ENCODE results near the gene ZBTB17. TPM values are rescaled to one million over a fixed set of nuclear protein-coding genes. Genes with fewer than 3 reads are reported as not detected.
"Not testable (repeated sequence)": the region's sequence is repeated elsewhere in the genome, so short reads cannot be mapped to it uniquely, and the experiment has no call there.

Gene ZBTB17
- total and polyA plus RNA-seq, 4 donors, result 16.7 to 50.8 (median 39.0) TPM

GRCh38 chr1:15991427-15992186, 15.7 kb upstream of the ZBTB17 start:
- Histone ChIP-seq H3K36me3 (ENCODE audit: control insufficient read depth, insufficient read depth, low read length) (no peaks in the 10 kb centered on the region), H3K4me3 (ENCODE audit: low read depth, low read length) (no peak overlapping the region), H3K27ac (ENCODE audit: low read depth, low read length) (no peak overlapping the region), H3K9me3 (ENCODE audit: control insufficient read depth, insufficient read depth, low read length) (no peaks in the 10 kb centered on the region), H3K27me3 (ENCODE audit: control insufficient read depth, insufficient read depth, low read length) (no peaks in the 10 kb centered on the region), H3K4me1 (ENCODE audit: control insufficient read depth, insufficient read depth, low read length) (no peaks in the 10 kb centered on the region)
- no peak for DNase-seq (ENCODE audit: low read depth in 4 of 6, low spot score in 6 of 6)
- WGBS (ENCODE audit: insufficient coverage), result 96% methylated on average over 9 of the region's 11 CpGs

GRCh38 chr1:15989776-15990175, 13.9 kb upstream of the ZBTB17 start:
- no peaks in the 10 kb centered on the region for H3K27me3 ChIP-seq (ENCODE audit: control insufficient read depth, insufficient read depth, low read length)
- no peaks in the 10 kb centered on the region for H3K36me3 ChIP-seq (ENCODE audit: control insufficient read depth, insufficient read depth, low read length)
- no peak overlapping the region for H3K27ac ChIP-seq (ENCODE audit: low read depth, low read length)
- H3K4me1 ChIP-seq (ENCODE audit: control insufficient read depth, insufficient read depth, low read length), result no peaks in the 10 kb centered on the region
- 76% methylated on average over 9 of the region's 9 CpGs for WGBS (ENCODE audit: insufficient coverage)
- no peak for DNase-seq (ENCODE audit: low read depth in 4 of 6, low spot score in 6 of 6)
- H3K4me3 ChIP-seq (ENCODE audit: low read depth, low read length), result no peak overlapping the region
- H3K9me3 ChIP-seq (ENCODE audit: control insufficient read depth, insufficient read depth, low read length), result no peaks in the 10 kb centered on the region

DNA sequence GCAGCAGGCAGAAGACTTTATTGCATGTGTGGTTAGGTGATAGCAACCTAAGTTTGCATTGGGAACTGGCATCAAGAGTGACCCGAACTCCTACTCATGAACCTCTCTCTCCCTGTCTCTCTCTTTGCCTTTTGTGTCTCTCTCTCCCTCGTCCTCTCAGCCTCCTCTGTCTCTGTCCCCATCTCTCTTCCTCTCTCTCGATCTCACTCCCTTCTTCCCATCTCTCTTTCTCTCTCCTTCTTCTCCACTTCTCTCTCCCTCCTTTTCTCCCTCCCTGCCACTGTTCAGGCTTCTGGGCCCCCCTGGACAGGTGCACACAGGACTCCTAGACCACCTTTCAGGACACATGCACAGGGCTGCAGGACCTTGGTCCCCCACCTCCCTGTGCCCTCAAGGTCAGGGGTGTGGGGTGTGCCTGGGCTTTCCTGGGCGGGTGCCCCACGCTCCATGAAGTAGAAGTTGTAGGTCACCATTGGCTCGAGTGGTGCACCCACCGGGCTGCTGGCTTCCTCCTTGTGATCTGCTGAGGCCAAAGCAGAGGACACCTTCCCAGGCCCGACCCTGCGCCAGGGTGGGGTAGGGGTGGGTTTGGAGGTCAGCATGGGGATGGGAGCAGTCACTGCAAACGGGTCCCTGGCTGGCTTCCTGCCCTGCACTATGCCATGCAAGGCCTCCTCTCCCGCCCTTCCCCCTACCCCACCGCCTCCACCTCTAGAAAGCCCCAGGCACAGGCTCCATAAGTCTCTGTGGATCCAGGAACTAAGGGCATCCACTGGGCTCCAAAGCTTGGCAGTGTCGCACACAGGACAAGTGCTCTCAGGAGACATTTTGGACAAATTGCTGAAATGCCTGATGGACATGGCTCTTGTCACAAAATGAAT, 13.2 kb upstream of the ZBTB17 start:
- 89% methylated on average over 13 of the region's 13 CpGs for WGBS (ENCODE audit: insufficient coverage)
- Histone ChIP-seq H3K9me3 (ENCODE audit: control insufficient read depth, insufficient read depth, low read length) (no peaks in the 10 kb centered on the region), H3K36me3 (ENCODE audit: control insufficient read depth, insufficient read depth, low read length) (no peaks in the 10 kb centered on the region), H3K27me3 (ENCODE audit: control insufficient read depth, insufficient read depth, low read length) (no peaks in the 10 kb centered on the region), H3K4me3 (ENCODE audit: low read depth, low read length) (no peak overlapping the region), H3K4me1 (ENCODE audit: control insufficient read depth, insufficient read depth, low read length) (no peaks in the 10 kb centered on the region), H3K27ac (ENCODE audit: low read depth, low read length) (no peak overlapping the region)
- no peak for DNase-seq (ENCODE audit: low read depth in 4 of 6, low spot score in 6 of 6)

- H3K9me3 ChIP-seq (ENCODE audit: control insufficient read depth, insufficient read depth, low read length), result no peaks in the 10 kb centered on the region
- WGBS (ENCODE audit: insufficient coverage), result 67% methylated on average over 4 of the region's 5 CpGs
- no peak overlapping the region for H3K4me3 ChIP-seq (ENCODE audit: low read depth, low read length)
- H3K4me1 ChIP-seq (ENCODE audit: control insufficient read depth, insufficient read depth, low read length), result no peaks in the 10 kb centered on the region
- no peak overlapping the region for H3K27ac ChIP-seq (ENCODE audit: low read depth, low read length)
- no peaks in the 10 kb centered on the region for H3K36me3 ChIP-seq (ENCODE audit: control insufficient read depth, insufficient read depth, low read length)
- no peaks in the 10 kb centered on the region for H3K27me3 ChIP-seq (ENCODE audit: control insufficient read depth, insufficient read depth, low read length)
- no peak for DNase-seq (ENCODE audit: low read depth in 4 of 6, low spot score in 6 of 6)
Measured at GRCh38 chr1:15985611-15986297, 9.9 kb upstream of the ZBTB17 start.

- Histone ChIP-seq H3K4me1 (ENCODE audit: control insufficient read depth, insufficient read depth, low read length) (no peaks in the 10 kb centered on the region), H3K36me3 (ENCODE audit: control insufficient read depth, insufficient read depth, low read length) (no peaks in the 10 kb centered on the region), H3K27ac (ENCODE audit: low read depth, low read length) (no peak overlapping the region), H3K4me3 (ENCODE audit: low read depth, low read length) (no peak overlapping the region), H3K27me3 (ENCODE audit: control insufficient read depth, insufficient read depth, low read length) (no peaks in the 10 kb centered on the region), H3K9me3 (ENCODE audit: control insufficient read depth, insufficient read depth, low read length) (no peaks in the 10 kb centered on the region)
- WGBS (ENCODE audit: insufficient coverage), result 30% methylated on average over 1 of the region's 1 CpG
- no peak for DNase-seq (ENCODE audit: low read depth in 4 of 6, low spot score in 6 of 6)
Measured at GRCh38 chr1:15983275-15983674, 7.4 kb upstream of the ZBTB17 start.

GRCh38 chr1:15981679-15982078, 5.8 kb upstream of the ZBTB17 start:
- no peaks in the 10 kb centered on the region for H3K36me3 ChIP-seq (ENCODE audit: control insufficient read depth, insufficient read depth, low read length)
- H3K27ac ChIP-seq (ENCODE audit: low read depth, low read length), result no peak overlapping the region
- H3K27me3 ChIP-seq (ENCODE audit: control insufficient read depth, insufficient read depth, low read length), result no peaks in the 10 kb centered on the region
- no peaks in the 10 kb centered on the region for H3K4me1 ChIP-seq (ENCODE audit: control insufficient read depth, insufficient read depth, low read length)
- no peak for DNase-seq (ENCODE audit: low read depth in 4 of 6, low spot score in 6 of 6)
- no CpG with 5 or more reads among the region's 3 CpGs for WGBS (ENCODE audit: insufficient coverage)
- no peaks in the 10 kb centered on the region for H3K9me3 ChIP-seq (ENCODE audit: control insufficient read depth, insufficient read depth, low read length)
- no peak overlapping the region for H3K4me3 ChIP-seq (ENCODE audit: low read depth, low read length)

- not testable (repeated sequence) for H3K9me3 ChIP-seq (ENCODE audit: control insufficient read depth, insufficient read depth, low read length); DNase-seq (ENCODE audit: low read depth in 4 of 6, low spot score in 6 of 6); H3K27me3 ChIP-seq (ENCODE audit: control insufficient read depth, insufficient read depth, low read length); H3K4me1 ChIP-seq (ENCODE audit: control insufficient read depth, insufficient read depth, low read length); H3K27ac ChIP-seq (ENCODE audit: low read depth, low read length); H3K4me3 ChIP-seq (ENCODE audit: low read depth, low read length); H3K36me3 ChIP-seq (ENCODE audit: control insufficient read depth, insufficient read depth, low read length)
- no CpG with 5 or more reads among the region's 4 CpGs for WGBS (ENCODE audit: insufficient coverage)
Measured at GRCh38 chr1:15977947-15978346, 2.0 kb upstream of the ZBTB17 start.

- Histone ChIP-seq H3K9me3 (ENCODE audit: control insufficient read depth, insufficient read depth, low read length) (no peaks in the 10 kb centered on the region), H3K4me3 (ENCODE audit: low read depth, low read length) (peak overlapping the region; percentile 88), H3K36me3 (ENCODE audit: control insufficient read depth, insufficient read depth, low read length) (peaks cover 8% of the 10 kb centered on the region), H3K27ac (ENCODE audit: low read depth, low read length) (no peak overlapping the region), H3K27me3 (ENCODE audit: control insufficient read depth, insufficient read depth, low read length) (no peaks in the 10 kb centered on the region), H3K4me1 (ENCODE audit: control insufficient read depth, insufficient read depth, low read length) (peaks cover 7% of the 10 kb centered on the region)
- WGBS (ENCODE audit: insufficient coverage), result 0% methylated on average over 47 of the region's 47 CpGs
- DNase-seq (ENCODE audit: low read depth in 4 of 6, low spot score in 6 of 6), result peak in 3 of 6 donors; percentile 48 to 81 (median 79)
Measured at GRCh38 chr1:15975358-15975804, 520 bp downstream of the ZBTB17 start.

GRCh38 chr1:15974855-15975254, 1.0 kb downstream of the ZBTB17 start:
- no peaks in the 10 kb centered on the region for H3K9me3 ChIP-seq (ENCODE audit: control insufficient read depth, insufficient read depth, low read length)
- no peak overlapping the region for H3K27ac ChIP-seq (ENCODE audit: low read depth, low read length)
- H3K36me3 ChIP-seq (ENCODE audit: control insufficient read depth, insufficient read depth, low read length), result peaks cover 8% of the 10 kb centered on the region
- 42% methylated on average over 6 of the region's 9 CpGs for WGBS (ENCODE audit: insufficient coverage)
- no peak for DNase-seq (ENCODE audit: low read depth in 4 of 6, low spot score in 6 of 6)
- H3K4me3 ChIP-seq (ENCODE audit: low read depth, low read length), result peak overlapping the region; percentile 88
- no peaks in the 10 kb centered on the region for H3K27me3 ChIP-seq (ENCODE audit: control insufficient read depth, insufficient read depth, low read length)
- H3K4me1 ChIP-seq (ENCODE audit: control insufficient read depth, insufficient read depth, low read length), result peaks cover 7% of the 10 kb centered on the region

Measured in spinal cord (tissue), 10 donors.